DMS 273 treated with DMSO at 0.1 percent for 48 hours (cell line): ENCODE data around the gene C19orf85.
"Not testable (repeated sequence)": the region's sequence is repeated elsewhere in the genome, so short reads cannot be mapped to it uniquely, and the experiment has no call there.

Experiments used
- DNase-seq: peaks from one replicate; lab custom pipeline; 2025; lab: John Stamatoyannopoulos, UW

C19orf85 gene

GRCh38 chr19:55464662-55465054 is at the start of gene C19orf85:
C19orf85 (minus strand) TSS chr19:55464751; CDS start chr19:55464554, 197 bp downstream.
- no peak for DNase-seq

DNA sequence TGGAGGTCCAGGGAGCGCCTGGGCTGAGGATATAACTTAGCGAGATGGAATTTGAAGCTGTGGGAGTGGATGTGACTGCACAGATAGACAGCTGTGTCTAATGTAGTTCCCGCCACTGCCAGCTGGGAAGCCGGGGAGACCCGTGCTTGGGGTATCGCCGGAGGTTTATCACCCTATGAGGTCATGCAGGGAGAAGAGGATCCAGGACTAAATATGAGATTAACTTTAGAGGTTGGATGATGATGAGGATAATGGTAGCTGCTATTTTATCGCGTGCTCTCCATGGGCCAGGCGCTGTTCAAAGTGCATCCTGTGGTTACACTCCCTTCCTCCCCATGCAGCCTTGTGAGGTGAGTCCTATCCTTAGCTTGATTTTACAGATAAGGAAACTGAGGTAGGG is 43.6 kb upstream of the C19orf85 start:
- no peak for DNase-seq

DNA sequence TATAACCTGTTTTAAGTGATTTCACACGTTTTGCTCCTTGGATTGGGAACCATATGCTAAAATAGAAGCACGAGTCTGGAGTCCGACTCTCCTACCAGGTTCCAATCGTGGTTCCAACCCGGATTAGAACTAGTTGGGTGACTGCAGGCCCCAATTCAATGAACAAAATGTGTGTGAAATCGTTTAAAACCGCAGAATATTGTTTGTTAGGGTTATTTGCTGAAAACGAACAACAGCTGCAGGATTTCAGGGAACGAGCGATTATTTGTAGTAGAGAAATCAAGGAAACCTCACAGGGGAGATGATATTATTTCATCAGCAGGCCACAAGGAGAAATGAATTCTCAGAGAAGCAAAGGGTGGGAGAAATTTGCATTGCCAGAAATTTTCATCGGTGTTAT is 40.4 kb upstream of the C19orf85 start:
- DNase-seq = no peak

DNA sequence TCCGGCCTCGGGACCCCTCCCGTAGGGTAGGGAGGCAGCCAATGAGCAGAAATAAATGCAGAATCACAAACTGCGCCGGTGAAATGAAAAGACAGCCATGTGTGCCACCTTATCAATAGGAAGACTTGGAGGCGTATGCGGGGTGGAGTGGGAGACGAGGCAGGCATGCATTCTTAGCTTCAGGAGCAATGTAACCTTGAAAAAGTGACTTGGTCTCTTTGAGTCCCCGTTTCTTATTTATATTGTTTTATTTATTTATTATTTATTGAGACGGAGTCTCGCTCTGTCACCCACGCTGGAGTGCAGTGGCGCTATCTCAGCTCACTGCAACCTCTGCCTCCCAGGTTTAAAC is 39.7 kb upstream of the C19orf85 start:
- no peak for DNase-seq

DNA sequence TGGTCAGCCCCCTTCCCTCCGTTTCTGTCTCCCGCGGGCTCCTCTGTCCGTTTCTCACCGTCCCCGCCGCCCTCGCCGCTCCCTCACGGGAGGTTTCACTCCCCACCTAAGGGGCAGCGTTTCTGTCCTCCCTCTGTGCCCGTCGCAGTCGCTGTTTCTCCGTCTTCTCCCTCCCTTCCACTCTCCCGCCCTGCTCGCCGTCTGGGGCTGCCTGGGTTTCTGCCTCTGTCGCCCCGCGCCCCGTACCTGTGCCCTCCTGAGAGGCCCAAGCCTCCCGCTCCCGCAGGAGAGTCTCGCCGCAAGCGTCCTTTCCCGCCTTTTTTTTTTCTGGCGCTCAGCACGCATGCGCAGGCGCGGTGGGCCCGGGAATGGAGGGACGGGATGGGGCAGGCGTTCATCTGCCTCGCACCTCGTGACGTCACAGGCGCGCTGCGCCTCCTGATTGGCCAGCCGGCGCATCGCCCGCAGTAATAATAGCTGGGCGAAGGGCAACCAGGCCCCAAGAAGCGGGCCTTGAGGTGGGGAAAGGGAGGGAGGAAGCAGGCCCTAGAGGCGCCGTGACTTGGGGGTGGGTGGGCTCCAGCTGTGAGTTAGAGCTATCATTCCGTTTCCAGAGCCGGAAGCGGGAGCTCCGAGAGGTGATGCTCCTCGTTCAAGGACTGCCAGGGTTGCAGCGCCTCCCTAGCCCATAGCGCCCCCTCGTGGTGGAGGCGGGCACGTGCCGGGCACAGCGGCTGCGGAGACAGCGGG is 39.1 kb upstream of the C19orf85 start:
- peak; percentile 54 for DNase-seq

GRCh38 chr19:55503157-55503501 is 38.6 kb upstream of the C19orf85 start:
- no peak for DNase-seq

- no peak for DNase-seq
Observed at GRCh38 chr19:55502197-55502952, 37.8 kb upstream of the C19orf85 start.

GRCh38 chr19:55500368-55500952 is 35.9 kb upstream of the C19orf85 start:
- DNase-seq = no peak

DNA sequence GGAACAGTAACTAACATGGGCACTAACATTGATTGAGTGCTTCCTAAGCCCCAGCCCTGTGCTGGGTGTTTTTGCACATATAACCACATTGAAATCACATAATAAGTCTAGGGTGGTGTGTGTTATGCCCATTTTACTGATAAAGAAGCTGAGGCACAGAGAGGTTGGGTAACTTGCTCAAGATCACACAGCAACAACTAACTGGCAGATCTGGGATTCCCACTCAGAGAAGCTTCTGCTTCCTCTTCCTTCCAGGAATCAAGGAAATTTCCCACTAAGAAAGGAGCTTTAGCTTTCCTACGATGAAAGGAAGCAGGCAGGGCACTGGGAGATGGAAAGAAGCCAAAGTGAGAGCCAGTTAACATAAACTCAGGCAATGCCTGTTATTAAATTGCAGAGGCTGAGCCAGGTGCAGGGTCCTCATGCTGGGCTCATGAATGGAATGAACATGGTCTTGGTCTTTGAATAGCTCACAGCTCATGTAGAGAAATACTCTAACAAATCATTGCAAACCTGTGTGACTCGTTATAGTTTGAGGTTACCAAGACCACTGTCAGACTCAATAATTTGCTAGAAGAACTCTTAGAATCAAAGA is 33.8 kb upstream of the C19orf85 start:
- DNase-seq = no peak

GRCh38 chr19:55497763-55498162 is 33.2 kb upstream of the C19orf85 start:
- no peak for DNase-seq

GRCh38 chr19:55496820-55497219 is 32.3 kb upstream of the C19orf85 start:
- DNase-seq = not testable (repeated sequence)

- no peak for DNase-seq
Observed at GRCh38 chr19:55495646-55496349, 31.2 kb upstream of the C19orf85 start.

DNA sequence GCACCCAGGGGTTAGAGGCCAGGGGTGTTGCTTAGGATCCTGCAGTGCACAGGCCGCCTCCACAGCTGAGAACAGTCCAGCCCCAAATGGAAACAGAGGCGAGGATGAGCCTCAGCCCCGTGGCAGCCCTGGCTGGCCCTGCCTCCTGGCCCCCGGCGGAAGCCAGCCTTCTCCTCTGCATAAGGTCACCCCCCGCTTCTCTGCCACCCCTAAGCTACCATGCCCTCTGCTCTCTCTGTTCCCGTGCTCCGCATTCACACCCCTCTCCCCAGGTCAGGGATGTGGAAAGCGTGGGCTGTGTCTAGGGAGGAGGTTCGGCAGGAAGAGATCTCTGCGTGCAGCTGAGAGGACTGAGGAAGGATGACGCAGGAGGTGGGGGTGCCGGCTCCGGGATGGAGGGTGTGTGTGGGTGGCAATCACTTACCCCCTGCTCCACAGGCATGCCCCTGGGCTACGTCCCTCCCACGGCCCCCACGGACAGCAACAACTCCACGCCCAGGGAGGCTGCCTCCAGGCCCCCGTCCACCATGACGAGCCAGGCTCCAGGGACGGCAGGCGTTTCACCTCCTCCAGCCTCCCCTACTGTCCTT is 29.7 kb upstream of the C19orf85 start:
- DNase-seq = no peak

- DNase-seq = no peak
Observed at GRCh38 chr19:55493645-55494171, 29.2 kb upstream of the C19orf85 start.

DNA sequence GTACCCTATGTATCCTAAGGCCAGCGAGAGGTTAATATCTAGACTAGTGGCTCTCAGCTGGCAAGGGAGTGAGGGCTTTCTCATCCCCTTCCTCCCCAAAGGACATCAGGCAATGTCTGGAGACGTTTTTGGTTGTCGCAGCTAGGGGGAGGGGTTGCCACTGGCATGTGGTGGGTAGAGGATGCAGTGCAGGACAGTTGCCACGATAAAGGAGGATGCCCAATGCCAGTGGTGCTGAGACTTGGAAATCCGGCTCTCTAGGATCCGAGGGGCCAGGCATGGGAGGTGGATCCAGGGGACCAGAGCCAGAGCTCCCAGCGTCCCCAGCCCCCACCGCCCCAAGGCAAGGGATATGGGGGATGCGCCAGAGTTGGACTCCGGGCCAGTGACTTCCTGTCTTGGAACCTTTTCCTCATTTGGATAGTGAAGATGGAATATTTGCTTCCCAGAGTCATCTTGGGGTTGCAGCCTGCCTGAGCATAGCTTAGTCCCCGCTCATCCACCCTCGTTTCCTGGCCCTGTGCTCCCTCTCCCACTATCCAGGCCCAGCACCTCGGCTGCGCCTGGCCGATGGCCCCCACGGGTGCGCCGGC is 28.6 kb upstream of the C19orf85 start:
- no peak for DNase-seq

DNA sequence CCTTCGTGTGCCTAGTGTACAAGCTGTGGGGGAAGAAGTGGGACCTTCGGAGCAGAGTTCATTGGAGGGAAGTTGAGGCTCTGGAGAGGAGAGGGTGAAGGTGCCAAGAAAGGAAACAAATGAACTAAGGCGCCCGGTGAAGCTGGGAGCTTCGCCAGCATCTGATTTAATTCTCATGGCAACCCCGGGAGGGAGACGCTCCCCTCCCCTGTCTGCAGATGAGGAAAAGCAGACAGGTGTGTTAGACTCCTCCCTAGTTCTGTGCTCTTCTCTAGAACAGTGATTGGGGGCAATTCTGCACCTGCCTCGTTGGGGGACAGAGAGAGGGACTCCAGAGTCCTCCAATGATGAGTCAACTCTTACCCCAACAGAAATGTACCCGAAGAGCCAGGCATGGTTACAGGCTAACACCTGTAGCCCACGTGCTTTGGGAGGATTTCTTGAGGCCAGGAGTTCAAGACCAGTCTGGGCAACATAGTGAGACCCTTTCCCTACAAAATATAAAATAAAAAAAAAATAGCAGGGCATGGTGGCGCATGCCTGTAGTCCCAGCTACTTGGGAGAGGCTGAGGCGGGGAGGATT is 27.9 kb upstream of the C19orf85 start:
- no peak for DNase-seq

GRCh38 chr19:55491546-55492360 is 27.2 kb upstream of the C19orf85 start:
- no peak for DNase-seq

DNA sequence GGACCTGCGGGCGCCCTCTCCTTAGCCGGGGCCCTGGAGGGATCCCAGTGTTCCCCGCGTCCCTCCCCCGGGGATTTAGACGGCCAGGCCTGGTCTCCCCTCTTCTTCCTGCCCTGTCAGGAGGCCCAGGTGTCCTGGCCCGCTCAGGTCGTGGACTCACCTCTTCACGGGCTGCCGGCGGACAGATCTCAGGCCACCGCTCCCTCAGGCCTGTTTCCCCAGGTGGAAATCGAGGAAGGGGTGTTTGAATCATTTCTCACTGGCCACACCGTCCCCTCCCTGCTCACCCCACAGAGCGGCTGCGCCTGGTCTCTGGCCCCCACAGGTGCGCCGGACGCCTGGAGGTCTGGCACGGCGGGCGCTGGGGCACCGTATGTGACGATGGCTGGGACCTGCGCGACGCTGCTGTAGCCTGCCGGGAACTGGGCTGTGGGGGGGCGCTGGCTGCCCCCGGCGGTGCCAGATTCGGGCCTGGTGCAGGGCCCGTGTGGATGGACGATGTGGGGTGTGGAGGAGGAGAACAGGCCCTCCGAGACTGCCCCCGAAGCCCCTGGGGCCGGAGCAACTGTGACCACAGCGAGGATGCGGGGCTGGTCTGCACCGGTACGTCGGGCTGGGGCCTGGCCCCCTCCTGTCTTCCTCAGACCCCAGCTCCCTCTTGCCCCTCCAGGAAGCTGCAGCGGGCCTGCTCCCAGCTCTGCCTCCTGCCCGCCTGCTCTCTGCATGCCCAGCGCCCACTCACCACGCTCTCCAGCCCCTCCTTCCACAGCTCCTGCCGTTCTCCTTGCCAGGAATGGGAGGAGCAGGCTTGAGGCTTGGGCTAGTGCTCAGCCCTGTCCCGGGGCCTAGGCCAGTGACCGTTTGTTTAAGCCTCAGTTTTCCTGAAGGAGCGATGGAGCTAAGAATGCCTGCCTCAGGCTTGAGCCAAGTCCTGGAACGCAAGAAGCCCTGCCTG is 26.2 kb upstream of the C19orf85 start:
- DNase-seq = no peak
